Activated B cell treated with CpG ODN at 0.5 μM for 24 hours (primary cell): ENCODE results near the gene GSTP1. TPM values are rescaled to one million over a fixed set of nuclear protein-coding genes. Genes with fewer than 3 reads are reported as not detected.

Experiments used
- ATAC-seq: fragments of 200-7000 bp; cut with Tn5 transposase; one replicate; pipeline ENCODE4 v1.10.0; 2021; ENCODE audit warnings: low read depth, mild to moderate bottlenecking, moderate library complexity
- CTCF ChIA-PET: fragments of 350-600 bp; sonication (Branson Sonifier 250); formaldehyde crosslinking; loops from one replicate; lab custom pipeline; 2021; ENCODE audit warnings: antibody characterized with exemption; lab: Charles Lee
- POLR2A ChIA-PET: fragments of 350-600 bp; sonication (Branson Sonifier 250); formaldehyde crosslinking; loops from one replicate; lab custom pipeline; 2021; ENCODE audit warnings: antibody characterized with exemption; lab: Charles Lee
- DNase-seq: peaks from one replicate; pipeline ENCODE4 v3.0.0; 2022
- H3K27ac Mint-ChIP-seq: one replicate; pipeline ENCODE4 v1.8.0; 2020; ENCODE audit warnings: mixed read lengths
- H3K27me3 Mint-ChIP-seq: one replicate; pipeline ENCODE4 v1.8.0; 2021; ENCODE audit warnings: mixed read lengths
- H3K36me3 Mint-ChIP-seq: one replicate; pipeline ENCODE4 v1.8.0; 2021; ENCODE audit warnings: low read depth, mixed read lengths
- H3K4me1 Mint-ChIP-seq: one replicate; pipeline ENCODE4 v1.8.0; 2021; ENCODE audit warnings: mixed read lengths
- H3K4me3 Mint-ChIP-seq: one replicate; pipeline ENCODE4 v1.8.0; 2020; ENCODE audit warnings: mild to moderate bottlenecking, mixed read lengths
- H3K9me3 Mint-ChIP-seq: one replicate; pipeline ENCODE4 v1.8.0; 2020; ENCODE audit warnings: mixed read lengths
- intact Hi-C: fragments of 100-400 bp; cut with micrococcal nuclease; formaldehyde crosslinking; loops from one replicate; pipeline ENCODE4 v1.15.1; 2024
- total RNA-seq: library from RNA; stranded (reverse); gene quantifications from 2 replicates; pipeline ENCODE4 v1.2.3, GENCODE V29; 2022
- TF ChIP-seq, protein P1 (sequence below): fragments of 200-600 bp; IDR thresholded peaks from one replicate; pipeline ENCODE4 v1.8.0; 2022; ENCODE audit warnings: antibody characterized with exemption, mild to moderate bottlenecking

The GSTP1 gene
- total RNA-seq, 1 donor from 2014 or later = 331 TPM

DNA sequence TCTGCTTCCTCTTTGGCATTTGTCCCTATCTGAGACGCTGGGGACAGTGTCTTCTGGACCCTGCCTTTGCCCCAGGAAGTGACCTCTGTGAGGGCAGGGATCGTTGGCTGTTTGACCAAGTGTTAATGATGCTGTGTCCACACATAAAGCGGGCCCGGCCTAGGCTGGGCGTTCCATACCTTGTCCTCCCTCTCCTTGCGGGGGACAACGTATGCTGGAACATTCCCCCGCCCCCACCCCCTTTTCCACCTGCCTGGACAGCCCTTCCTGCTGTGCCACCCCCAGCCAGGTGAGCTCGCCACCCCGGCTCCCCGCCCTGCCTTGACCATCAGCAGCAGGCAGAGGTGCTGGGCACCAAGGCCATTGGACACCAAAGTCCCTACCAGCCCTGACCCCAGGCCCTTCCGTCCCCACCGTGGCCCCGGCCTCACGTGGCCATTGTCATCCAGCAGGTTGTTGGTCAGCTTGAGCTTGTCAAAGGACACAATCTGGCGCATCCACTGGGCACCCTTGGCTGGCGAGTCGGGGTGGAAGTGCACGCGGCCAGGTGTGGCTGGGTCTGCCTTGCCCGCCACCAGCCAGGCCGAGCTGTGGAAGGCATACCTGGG, 50.2 kb downstream of the GSTP1 start:
- Mint-ChIP-seq H3K4me3 (no peak overlapping the region), H3K36me3 (peaks cover 1% of the 10 kb centered on the region), H3K9me3 (no peaks in the 10 kb centered on the region), H3K27me3 (no peaks in the 10 kb centered on the region), H3K4me1 (peaks cover 11% of the 10 kb centered on the region), H3K27ac (no peak overlapping the region)
- ATAC-seq (no peak), DNase-seq (no peak)
- ChIA-PET POLR2A (no interaction called here), CTCF (no interaction called here)
- TF ChIP-seq, protein P1, sequence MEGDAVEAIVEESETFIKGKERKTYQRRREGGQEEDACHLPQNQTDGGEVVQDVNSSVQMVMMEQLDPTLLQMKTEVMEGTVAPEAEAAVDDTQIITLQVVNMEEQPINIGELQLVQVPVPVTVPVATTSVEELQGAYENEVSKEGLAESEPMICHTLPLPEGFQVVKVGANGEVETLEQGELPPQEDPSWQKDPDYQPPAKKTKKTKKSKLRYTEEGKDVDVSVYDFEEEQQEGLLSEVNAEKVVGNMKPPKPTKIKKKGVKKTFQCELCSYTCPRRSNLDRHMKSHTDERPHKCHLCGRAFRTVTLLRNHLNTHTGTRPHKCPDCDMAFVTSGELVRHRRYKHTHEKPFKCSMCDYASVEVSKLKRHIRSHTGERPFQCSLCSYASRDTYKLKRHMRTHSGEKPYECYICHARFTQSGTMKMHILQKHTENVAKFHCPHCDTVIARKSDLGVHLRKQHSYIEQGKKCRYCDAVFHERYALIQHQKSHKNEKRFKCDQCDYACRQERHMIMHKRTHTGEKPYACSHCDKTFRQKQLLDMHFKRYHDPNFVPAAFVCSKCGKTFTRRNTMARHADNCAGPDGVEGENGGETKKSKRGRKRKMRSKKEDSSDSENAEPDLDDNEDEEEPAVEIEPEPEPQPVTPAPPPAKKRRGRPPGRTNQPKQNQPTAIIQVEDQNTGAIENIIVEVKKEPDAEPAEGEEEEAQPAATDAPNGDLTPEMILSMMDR = no peak
- intact Hi-C loops = loop anchor here (5.0 kb wide), 3 partner anchors 83 to 282 kb away; partner anchors contain the start of genes POLD4, PPP1CA and TBC1D10C

DNA sequence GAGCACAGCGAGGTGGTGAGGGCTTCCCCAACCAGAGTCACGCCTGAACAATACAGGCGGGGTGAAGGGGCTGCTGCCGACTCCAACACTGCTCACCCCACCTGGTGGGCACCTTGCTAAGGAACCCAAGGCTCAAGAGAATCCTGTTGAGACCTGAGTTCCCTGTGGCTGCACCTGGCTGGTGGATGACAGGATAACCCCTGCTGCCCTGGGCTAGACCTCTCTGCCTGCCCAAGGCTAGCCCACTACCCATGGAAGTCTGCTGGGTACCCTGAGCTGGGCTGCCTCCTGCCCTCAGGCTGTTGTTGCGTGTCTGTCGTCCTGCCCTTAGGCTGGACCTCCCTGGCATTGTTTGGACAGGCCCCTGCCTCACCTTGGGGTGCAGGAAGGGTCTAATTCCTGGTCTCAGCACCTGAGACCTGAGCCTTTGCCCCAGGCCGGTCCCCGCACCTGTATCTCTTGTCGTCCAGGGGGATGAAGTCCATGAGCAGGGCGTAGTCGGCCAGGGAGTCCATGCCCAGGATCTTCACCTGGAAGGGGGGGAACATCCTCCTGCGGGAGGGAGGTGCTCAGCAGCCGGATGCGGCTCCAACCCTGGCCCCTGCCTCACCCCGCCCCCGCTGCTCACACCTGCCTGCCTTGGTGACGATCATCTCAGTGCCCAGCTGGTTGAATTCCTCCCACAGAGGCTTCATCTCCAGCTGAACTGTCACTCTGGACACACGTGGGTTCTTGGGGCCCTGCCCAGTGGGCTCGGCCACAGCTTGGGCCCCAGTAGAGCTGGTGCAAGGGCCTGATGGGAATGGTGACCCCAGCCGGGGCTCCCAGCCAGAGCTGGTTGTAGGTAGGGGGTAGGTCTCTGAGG, 51.0 kb downstream of the GSTP1 start:
- ChIA-PET CTCF (interaction anchor here (1.9 kb wide), 2 partner anchors 11 to 14 kb away, joined by 6 to 7 read pairs; no protein-coding TSS in a partner anchor), POLR2A (interaction anchor here (0.7 kb wide), 1 partner anchor 20 kb away, joined by 3 read pairs; no protein-coding TSS in a partner anchor)
- Mint-ChIP-seq H3K27ac (no peak overlapping the region), H3K27me3 (no peaks in the 10 kb centered on the region), H3K9me3 (no peaks in the 10 kb centered on the region), H3K36me3 (peaks cover 1% of the 10 kb centered on the region), H3K4me1 (peaks cover 7% of the 10 kb centered on the region), H3K4me3 (no peak overlapping the region)
- DNase-seq = no peak
- no peak for ATAC-seq
- intact Hi-C loops = loop anchor here (5.0 kb wide), 3 partner anchors 83 to 282 kb away; partner anchors contain the start of genes POLD4, PPP1CA and TBC1D10C
- TF ChIP-seq, protein P1 = no peak

DNA sequence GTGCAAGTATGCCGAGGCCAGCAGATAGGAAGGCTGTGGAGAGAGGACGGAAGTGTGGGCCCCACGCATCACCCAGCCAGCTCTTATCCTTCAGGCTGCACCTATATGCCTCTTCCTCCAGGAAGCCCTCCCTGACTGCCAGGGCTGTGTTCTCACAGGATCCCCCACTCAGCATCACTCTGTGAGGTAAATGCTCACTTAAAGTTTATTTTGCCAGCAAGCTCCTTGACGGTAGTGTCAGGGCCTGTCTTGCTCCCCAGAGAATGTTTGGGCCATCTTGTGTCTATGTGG, 51.6 kb downstream of the GSTP1 start:
- peaks cover 10% of the 10 kb centered on the region for H3K4me1 Mint-ChIP-seq
- no peak overlapping the region for H3K27ac Mint-ChIP-seq
- H3K9me3 Mint-ChIP-seq = no peaks in the 10 kb centered on the region
- no peak for DNase-seq
- ChIA-PET POLR2A (interaction anchor here (0.7 kb wide), 2 partner anchors 21 to 56 kb away, joined by 3 to 7 read pairs; no protein-coding TSS in a partner anchor), CTCF (interaction anchor here (1.9 kb wide), 2 partner anchors 11 to 13 kb away, joined by 6 to 7 read pairs; no protein-coding TSS in a partner anchor)
- TF ChIP-seq, protein P1 = no peak
- no peak overlapping the region for H3K4me3 Mint-ChIP-seq
- no peaks in the 10 kb centered on the region for H3K27me3 Mint-ChIP-seq
- ATAC-seq = no peak
- peaks cover 1% of the 10 kb centered on the region for H3K36me3 Mint-ChIP-seq
- intact Hi-C loops = no loop called here

Other genes starting within 250 kb of the GSTP1 start
- gene POLD4, start 230.3 kb upstream of the GSTP1 start, total RNA-seq = 166 and 169 TPM in 2 replicates
- 28.2 and 30.7 TPM in 2 replicates for gene CLCF1, start 210.2 kb upstream of the GSTP1 start, total RNA-seq
- gene RAD9A, start 191.8 kb upstream of the GSTP1 start, total RNA-seq = 30.4 and 35.2 TPM in 2 replicates
- gene PPP1CA, start 182.0 kb upstream of the GSTP1 start, total RNA-seq = 349 and 354 TPM in 2 replicates
- gene TBC1D10C, start 179.7 kb upstream of the GSTP1 start, total RNA-seq = 158 and 163 TPM in 2 replicates
- 5.7 and 6.3 TPM in 2 replicates for gene CARNS1, start 168.1 kb upstream of the GSTP1 start, total RNA-seq
- 66.9 and 74.5 TPM in 2 replicates for gene RPS6KB2, start 155.3 kb upstream of the GSTP1 start, total RNA-seq
- 328 and 347 TPM in 2 replicates for gene PTPRCAP, start 146.1 kb upstream of the GSTP1 start, total RNA-seq
- 34.0 and 39.7 TPM in 2 replicates for gene CORO1B, start 140.3 kb upstream of the GSTP1 start, total RNA-seq
- gene GPR152, start 131.1 kb upstream of the GSTP1 start, total RNA-seq = not detected in 2 replicates
- 2.1 and 3.0 TPM in 2 replicates for gene CABP4, start 128.5 kb upstream of the GSTP1 start, total RNA-seq
- gene TMEM134, start 114.6 kb upstream of the GSTP1 start, total RNA-seq = 76.0 and 83.5 TPM in 2 replicates
- gene AIP, start 100.8 kb upstream of the GSTP1 start, total RNA-seq = 108 and 114 TPM in 2 replicates
- gene PITPNM1, start 78.4 kb upstream of the GSTP1 start, total RNA-seq = 103 and 111 TPM in 2 replicates
- gene CDK2AP2, start 75.7 kb upstream of the GSTP1 start, total RNA-seq = 67.1 and 68.5 TPM in 2 replicates
- gene CABP2, start 60.4 kb upstream of the GSTP1 start, total RNA-seq = not detected in 2 replicates
- gene NDUFV1, start 23.1 kb downstream of the GSTP1 start, total RNA-seq = 207 and 221 TPM in 2 replicates
- gene NUDT8, start 46.1 kb downstream of the GSTP1 start, total RNA-seq = 5.3 and 6.1 TPM in 2 replicates
- not detected in 2 replicates for gene TBX10, start 56.0 kb downstream of the GSTP1 start, total RNA-seq
- not detected in 2 replicates for gene ACY3, start 66.9 kb downstream of the GSTP1 start, total RNA-seq
- not detected in 2 replicates for gene ALDH3B2, start 90.8 kb downstream of the GSTP1 start, total RNA-seq